PC-9 (cell line): Measurements from ENCODE around the gene WNT10A. TPM values are rescaled to one million over a fixed set of nuclear protein-coding genes. Genes with fewer than 3 reads are reported as not detected.

ENCODE experiments used
- BruUV-seq: library from RNA; stranded (reverse); fragments of 400-500 nt; replicated peaks from 2 replicates; lab custom pipeline; 2021; lab: Mats Ljungman, UMichigan
- CTCF ChIA-PET: fragments of 300-600 bp; sonication (Branson Sonifier 250); formaldehyde crosslinking; loops from one replicate; lab custom pipeline; 2022; ENCODE audit warnings: antibody characterized with exemption; lab: Charles Lee
- POLR2A ChIA-PET: fragments of 300-600 bp; sonication (Branson Sonifier 250); formaldehyde crosslinking; loops from one replicate; lab custom pipeline; 2022; ENCODE audit warnings: antibody characterized with exemption; ENCODE audit not compliant: unreplicated experiment; lab: Charles Lee
- DNase-seq, 2 experiments: peaks; one replicate each; pipeline versions ENCODE4 v3.0.0 to v3.0.0-alpha.2; 2015 to 2022; ENCODE audit warnings: mixed read lengths in 1 of 2
- H2AFZ ChIP-seq: fragments of 200-600 bp; sonication (generic); 2 replicates; pipeline ENCODE4 v1.8.1; 2017; ENCODE audit warnings: antibody characterized with exemption
- H3F3A ChIP-seq: fragments of 200-600 bp; sonication (generic); 2 replicates; pipeline ENCODE4 v1.8.1; 2017; ENCODE audit warnings: antibody characterized with exemption, mild to moderate bottlenecking, low read depth; ENCODE audit not compliant: insufficient read depth
- H3K27ac ChIP-seq: fragments of 200-600 bp; sonication (generic); 2 replicates; pipeline ENCODE4 v1.6.1; 2016; ENCODE audit warnings: mixed run types
- H3K27me3 ChIP-seq: fragments of 200-600 bp; sonication (generic); 2 replicates; pipeline ENCODE4 v1.6.1; 2016; ENCODE audit warnings: low read depth, mixed run types; ENCODE audit not compliant: insufficient read depth
- H3K36me3 ChIP-seq: fragments of 200-600 bp; sonication (generic); 2 replicates; pipeline ENCODE4 v1.6.1; 2016; ENCODE audit warnings: low read depth, mixed run types
- H3K4me1 ChIP-seq: fragments of 200-600 bp; sonication (generic); replicated peaks from 2 replicates; pipeline ENCODE4 v1.6.1; 2016; ENCODE audit warnings: mixed run types; ENCODE audit not compliant: insufficient read depth
- H3K4me2 ChIP-seq: fragments of 200-600 bp; sonication (generic); 2 replicates; pipeline ENCODE4 v1.6.1; 2017; ENCODE audit warnings: mixed run types
- H3K4me3 ChIP-seq: fragments of 200-600 bp; sonication (generic); 2 replicates; pipeline ENCODE4 v1.6.1; 2016; ENCODE audit warnings: mixed run types
- H3K79me2 ChIP-seq: fragments of 200-600 bp; sonication (generic); 2 replicates; pipeline ENCODE4 v1.6.1; 2017; ENCODE audit warnings: low read depth, mixed run types
- H3K9me2 ChIP-seq: fragments of 200-600 bp; sonication (generic); 2 replicates; pipeline ENCODE4 v1.8.1; 2017; ENCODE audit warnings: mild to moderate bottlenecking; ENCODE audit not compliant: insufficient read depth
- H3K9me3 ChIP-seq: fragments of 200-600 bp; sonication (generic); 2 replicates; pipeline ENCODE4 v1.8.1; 2016; ENCODE audit warnings: low read depth; ENCODE audit not compliant: insufficient read depth
- H4K20me1 ChIP-seq: fragments of 200-600 bp; sonication (generic); 2 replicates; pipeline ENCODE4 v1.8.1; 2017; ENCODE audit not compliant: insufficient read depth
- CTCF ChIP-seq: fragments of 200-600 bp; sonication (generic); conservative IDR thresholded peaks from 2 replicates; pipeline ENCODE4 v1.6.1; 2017; ENCODE audit warnings: mixed run types, antibody characterized with exemption, mild to moderate bottlenecking, moderate library complexity
- EZH2 ChIP-seq: fragments of 200-600 bp; sonication (generic); IDR thresholded peaks from 2 replicates; pipeline ENCODE4 v1.8.0; 2017; ENCODE audit warnings: antibody characterized with exemption, low read depth
- intact Hi-C: fragments of 100-400 bp; cut with micrococcal nuclease; formaldehyde crosslinking; loops from one replicate; pipeline ENCODE4 v1.10.0; 2022; ENCODE audit not compliant: unreplicated experiment
- total RNA-seq: library from RNA; stranded (reverse); gene quantifications from 2 replicates; pipeline ENCODE4 v1.2.3, GENCODE V29; 2021

The WNT10A gene
- total RNA-seq, 1 experiment from 2014 or later, result 1.2 TPM

- H4K20me1 ChIP-seq, result no peaks in the 10 kb centered on the region
- H3K4me3 ChIP-seq, result no peak overlapping the region
- ChIA-PET POLR2A (no interaction called here), CTCF (interaction anchor here (0.7 to 1.0 kb wide), 2 partner anchors 8 to 119 kb away, joined by 3 read pairs; no protein-coding TSS in a partner anchor)
- H3K27ac ChIP-seq, result no peak overlapping the region
- 0 out of 2 replicates have a peak, but pooled peaks cover 4% of the 10 kb centered on the region for H3K4me1 ChIP-seq
- no peaks in the 10 kb centered on the region for H3K36me3 ChIP-seq
- no peak overlapping the region for H2AFZ ChIP-seq
- BruUV-seq, result no TSS peak
- H3K9me2 ChIP-seq, result no peaks in the 10 kb centered on the region
- no peaks in the 10 kb centered on the region for H3K27me3 ChIP-seq
- H3F3A ChIP-seq, result no peaks in the 10 kb centered on the region
- no peaks in the 10 kb centered on the region for H3K9me3 ChIP-seq
- TF ChIP-seq CTCF, result no peak
- TF ChIP-seq EZH2, result no peak
- DNase-seq, result no peak
- intact Hi-C loops, result no loop called here
- no peaks in the 10 kb centered on the region for H3K79me2 ChIP-seq
- no peak overlapping the region for H3K4me2 ChIP-seq
Measured at GRCh38 chr2:218883491-218884490, 3.1 kb downstream of the WNT10A start.

GRCh38 chr2:218884519-218884918 is 3.9 kb downstream of the WNT10A start:
- CTCF ChIA-PET, result no interaction called here
- POLR2A ChIA-PET, result no interaction called here
- H3K36me3 ChIP-seq, result no peaks in the 10 kb centered on the region

More at GRCh38 chr2:218884519-218884918, 3.9 kb downstream of the WNT10A start:
- intact Hi-C loops, result no loop called here
- H2AFZ ChIP-seq, result no peak overlapping the region
- no TSS peak for BruUV-seq
- no peaks in the 10 kb centered on the region for H3K9me2 ChIP-seq
- H3K79me2 ChIP-seq, result no peaks in the 10 kb centered on the region
- H3K4me3 ChIP-seq, result no peak overlapping the region
- TF ChIP-seq CTCF (no peak), EZH2 (no peak)
- no peak for DNase-seq
- H4K20me1 ChIP-seq, result no peaks in the 10 kb centered on the region
- H3K27ac ChIP-seq, result no peak overlapping the region
- H3F3A ChIP-seq, result no peaks in the 10 kb centered on the region
- H3K27me3 ChIP-seq, result no peaks in the 10 kb centered on the region
- no peak overlapping the region for H3K4me2 ChIP-seq
- H3K4me1 ChIP-seq, result 0 out of 2 replicates have a peak, but pooled peaks cover 3% of the 10 kb centered on the region
- no peaks in the 10 kb centered on the region for H3K9me3 ChIP-seq
